Fibroblast of mammary gland (primary cell): ENCODE data around the gene GSDMA.
"Not testable (repeated sequence)": the region's sequence is repeated elsewhere in the genome, so short reads cannot be mapped to it uniquely, and the experiment has no call there.

ENCODE experiments used
- DNase-seq: peaks from one replicate; pipeline ENCODE4 v3.0.0-alpha.2; 2010; ENCODE audit warnings: low read depth
- H3K4me3 ChIP-seq: 2 replicates; pipeline ENCODE4 v1.5.1; 2011; ENCODE audit warnings: low read depth, mild to moderate bottlenecking, low read length, moderate library complexity; ENCODE audit not compliant: control insufficient read depth
- TF ChIP-seq, protein P1 (sequence below): conservative IDR thresholded peaks from 2 replicates; pipeline ENCODE4 v1.5.1; 2011; ENCODE audit warnings: low read depth, low read length, inconsistent platforms; ENCODE audit not compliant: control insufficient read depth, insufficient read depth

Gene GSDMA

DNA sequence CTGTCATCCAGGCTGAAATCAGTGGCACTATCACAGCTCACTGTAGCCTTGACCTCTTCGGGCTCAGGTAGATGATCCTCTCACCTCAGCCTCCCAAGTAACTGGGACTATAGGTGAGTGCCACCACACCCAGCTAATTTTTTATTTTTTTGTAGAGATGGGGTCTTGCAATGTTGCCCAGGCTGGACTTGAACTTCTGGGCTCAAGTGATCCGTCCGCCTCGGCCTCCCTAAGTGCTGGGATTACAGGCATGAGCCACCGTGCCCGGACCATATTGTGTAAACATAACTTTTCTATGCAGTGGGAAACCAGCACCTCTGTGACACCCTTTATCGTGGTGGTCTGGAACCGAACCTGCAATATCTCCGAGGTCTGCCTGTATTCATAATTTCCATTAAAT lies 41.3 kb downstream of the GSDMA start:
- H3K4me3 ChIP-seq: no peak overlapping the region
- DNase-seq: no peak
- TF ChIP-seq, protein P1, sequence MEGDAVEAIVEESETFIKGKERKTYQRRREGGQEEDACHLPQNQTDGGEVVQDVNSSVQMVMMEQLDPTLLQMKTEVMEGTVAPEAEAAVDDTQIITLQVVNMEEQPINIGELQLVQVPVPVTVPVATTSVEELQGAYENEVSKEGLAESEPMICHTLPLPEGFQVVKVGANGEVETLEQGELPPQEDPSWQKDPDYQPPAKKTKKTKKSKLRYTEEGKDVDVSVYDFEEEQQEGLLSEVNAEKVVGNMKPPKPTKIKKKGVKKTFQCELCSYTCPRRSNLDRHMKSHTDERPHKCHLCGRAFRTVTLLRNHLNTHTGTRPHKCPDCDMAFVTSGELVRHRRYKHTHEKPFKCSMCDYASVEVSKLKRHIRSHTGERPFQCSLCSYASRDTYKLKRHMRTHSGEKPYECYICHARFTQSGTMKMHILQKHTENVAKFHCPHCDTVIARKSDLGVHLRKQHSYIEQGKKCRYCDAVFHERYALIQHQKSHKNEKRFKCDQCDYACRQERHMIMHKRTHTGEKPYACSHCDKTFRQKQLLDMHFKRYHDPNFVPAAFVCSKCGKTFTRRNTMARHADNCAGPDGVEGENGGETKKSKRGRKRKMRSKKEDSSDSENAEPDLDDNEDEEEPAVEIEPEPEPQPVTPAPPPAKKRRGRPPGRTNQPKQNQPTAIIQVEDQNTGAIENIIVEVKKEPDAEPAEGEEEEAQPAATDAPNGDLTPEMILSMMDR: no peak

- no peak for DNase-seq
- H3K4me3 ChIP-seq: no peak overlapping the region
- TF ChIP-seq, protein P1: no peak
Measured at GRCh38 chr17:40004712-40005111, 41.9 kb downstream of the GSDMA start.

DNA sequence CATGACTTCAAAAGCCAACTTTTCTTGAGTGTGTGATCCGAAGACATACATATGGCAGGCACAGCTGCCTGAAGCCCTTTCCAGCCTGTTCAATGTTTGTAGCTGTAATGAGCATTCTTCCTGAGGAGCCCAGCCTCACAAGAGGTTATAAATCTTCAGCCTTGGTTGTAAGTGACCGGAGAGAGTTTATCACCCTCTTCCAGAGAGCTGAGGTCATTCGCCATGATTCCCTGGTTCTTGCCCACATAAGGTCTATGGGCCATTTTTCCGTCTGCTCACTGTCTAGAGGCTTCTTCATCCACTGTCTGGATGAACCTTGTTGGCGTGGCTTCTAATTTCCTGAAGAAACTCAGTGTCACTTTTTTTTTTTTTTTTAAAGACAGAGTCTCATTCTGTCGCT lies 42.7 kb downstream of the GSDMA start:
- TF ChIP-seq, protein P1: no peak
- no peak overlapping the region for H3K4me3 ChIP-seq
- DNase-seq: no peak

- not testable (repeated sequence) for DNase-seq, H3K4me3 ChIP-seq
Measured at GRCh38 chr17:40010946-40011500, 48.2 kb downstream of the GSDMA start.

DNA sequence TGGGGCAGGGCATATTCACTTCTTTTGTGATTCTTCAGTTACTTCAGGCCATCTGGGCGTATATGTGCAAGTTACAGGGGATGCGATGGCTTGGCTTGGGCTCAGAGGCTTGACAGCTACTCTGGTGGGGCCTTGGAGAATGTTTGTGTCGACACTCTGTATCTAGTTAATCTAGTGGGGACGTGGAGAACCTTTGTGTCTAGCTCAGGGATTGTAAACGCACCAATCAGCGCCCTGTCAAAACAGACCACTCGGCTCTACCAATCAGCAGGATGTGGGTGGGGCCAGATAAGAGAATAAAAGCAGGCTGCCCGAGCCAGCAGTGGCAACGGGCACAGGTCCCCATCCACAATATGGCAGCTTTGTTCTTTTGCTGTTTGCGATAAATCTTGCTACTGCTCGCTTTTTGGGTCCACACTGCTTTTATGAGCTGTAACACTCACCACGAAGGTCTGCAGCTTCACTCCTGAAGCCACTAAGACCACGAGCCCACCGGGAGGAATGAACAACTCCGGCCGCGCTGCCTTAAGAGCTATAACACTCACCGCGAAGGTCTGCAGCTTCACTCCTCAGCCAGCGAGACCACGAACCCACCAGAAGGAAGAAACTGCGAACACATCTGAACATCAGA lies 49.3 kb downstream of the GSDMA start:
- DNase-seq, H3K4me3 ChIP-seq: not testable (repeated sequence)

GRCh38 chr17:40014375-40014980 lies 51.7 kb downstream of the GSDMA start:
- DNase-seq: peak; percentile 62
- TF ChIP-seq, protein P1: no peak
- no peak overlapping the region for H3K4me3 ChIP-seq

- peak within 1 kb of the TSS; percentile 31 for H3K4me3 ChIP-seq
- peak; percentile 70 for DNase-seq
- TF ChIP-seq, protein P1: no peak
Measured at GRCh38 chr17:40015005-40015997, 52.5 kb downstream of the GSDMA start, which contains the start of gene CSF3. Gene CSF3, plus strand, starts transcription at chr17:40015440. Its CDS starts 35 bp downstream, at chr17:40015475.
